ENCODE results near the gene INSYN1. TPM values are rescaled to one million over a fixed set of nuclear protein-coding genes. Genes with fewer than 3 reads are reported as not detected.

INSYN1 gene
- total RNA-seq: 36.0 TPM

GRCh38 chr15:73753250-73754130 is at the start of gene INSYN1:
TSS of gene INSYN1 (minus strand) at chr15:73753351. CDS start at chr15:73751130, 2,221 bp downstream.

Other genes starting within 250 kb of the INSYN1 start
- 141 TPM for gene NPTN, start 120.0 kb downstream of the INSYN1 start, total RNA-seq
- gene CD276, start 69.0 kb downstream of the INSYN1 start, total RNA-seq: 37.1 TPM
- gene TBC1D21, start 120.2 kb upstream of the INSYN1 start, total RNA-seq: not detected
- gene LOXL1, start 173.1 kb upstream of the INSYN1 start, total RNA-seq: 7.4 TPM
- 42.7 TPM for gene STOML1, start 238.9 kb upstream of the INSYN1 start, total RNA-seq
- gene PML, start 241.4 kb upstream of the INSYN1 start, total RNA-seq: 9.0 TPM